WERI-Rb-1 (cell line): ENCODE measurements around the gene TAS2R20.
"Not testable (repeated sequence)": the region's sequence is repeated elsewhere in the genome, so short reads cannot be mapped to it uniquely, and the experiment has no call there.

Source experiments
- DNase-seq: peaks from one replicate; pipeline ENCODE4 v3.0.0-alpha.2; 2020
- H3K27ac ChIP-seq: fragments of 250-450 bp; sonication (Bioruptor Pico); 2 replicates; pipeline ENCODE4 v1.5.1; 2020; ENCODE audit warnings: mild to moderate bottlenecking, moderate library complexity
- H3K27me3 ChIP-seq: fragments of 250-450 bp; sonication (Bioruptor Pico); 2 replicates; pipeline ENCODE4 v1.5.1; 2021; ENCODE audit warnings: mild to moderate bottlenecking, low read depth, moderate library complexity; ENCODE audit not compliant: insufficient read depth, severe bottlenecking
- H3K36me3 ChIP-seq: fragments of 250-450 bp; sonication (Bioruptor Pico); 2 replicates; pipeline ENCODE4 v1.5.1; 2020; ENCODE audit warnings: mild to moderate bottlenecking, moderate library complexity
- H3K4me3 ChIP-seq: 2 replicates; pipeline ENCODE4 v1.5.1; 2011; ENCODE audit warnings: low read depth, mild to moderate bottlenecking, control low read depth, low read length
- H3K9me3 ChIP-seq: fragments of 250-450 bp; sonication (Bioruptor Pico); 2 replicates; pipeline ENCODE4 v1.5.1; 2021; ENCODE audit warnings: mild to moderate bottlenecking, moderate library complexity; ENCODE audit not compliant: severe bottlenecking
- TF ChIP-seq, protein P1 (sequence below): IDR thresholded peaks from 2 replicates; pipeline ENCODE4 v1.5.1; 2011; ENCODE audit warnings: low read depth, mild to moderate bottlenecking, control low read depth, inconsistent platforms, low read length

Gene TAS2R20, protein sequence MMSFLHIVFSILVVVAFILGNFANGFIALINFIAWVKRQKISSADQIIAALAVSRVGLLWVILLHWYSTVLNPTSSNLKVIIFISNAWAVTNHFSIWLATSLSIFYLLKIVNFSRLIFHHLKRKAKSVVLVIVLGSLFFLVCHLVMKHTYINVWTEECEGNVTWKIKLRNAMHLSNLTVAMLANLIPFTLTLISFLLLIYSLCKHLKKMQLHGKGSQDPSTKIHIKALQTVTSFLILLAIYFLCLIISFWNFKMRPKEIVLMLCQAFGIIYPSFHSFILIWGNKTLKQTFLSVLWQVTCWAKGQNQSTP

DNA sequence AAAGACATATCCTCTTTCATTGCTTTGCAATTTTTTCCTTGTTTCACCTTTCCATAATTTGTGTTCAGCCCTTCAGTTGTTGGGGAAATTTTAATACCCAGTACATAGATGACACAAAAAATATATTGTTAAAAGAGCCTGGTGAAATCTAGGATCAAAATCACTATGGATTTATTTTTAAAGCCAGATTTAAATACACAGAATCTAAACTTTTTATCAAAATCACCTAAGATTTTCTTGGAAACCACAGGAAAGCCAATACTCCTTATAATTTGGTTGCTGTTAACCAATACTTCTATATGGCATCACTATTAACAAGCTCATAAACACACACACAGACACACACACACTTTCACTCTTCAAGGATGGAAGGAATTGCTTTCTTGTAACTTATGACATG is at the start of gene TAS2R20:
Gene TAS2R20 (minus strand): TSS at position 101 of the 400 bp plus-strand sequence. CDS start 429 bp downstream, outside the sequence.
- TF ChIP-seq, protein P1, sequence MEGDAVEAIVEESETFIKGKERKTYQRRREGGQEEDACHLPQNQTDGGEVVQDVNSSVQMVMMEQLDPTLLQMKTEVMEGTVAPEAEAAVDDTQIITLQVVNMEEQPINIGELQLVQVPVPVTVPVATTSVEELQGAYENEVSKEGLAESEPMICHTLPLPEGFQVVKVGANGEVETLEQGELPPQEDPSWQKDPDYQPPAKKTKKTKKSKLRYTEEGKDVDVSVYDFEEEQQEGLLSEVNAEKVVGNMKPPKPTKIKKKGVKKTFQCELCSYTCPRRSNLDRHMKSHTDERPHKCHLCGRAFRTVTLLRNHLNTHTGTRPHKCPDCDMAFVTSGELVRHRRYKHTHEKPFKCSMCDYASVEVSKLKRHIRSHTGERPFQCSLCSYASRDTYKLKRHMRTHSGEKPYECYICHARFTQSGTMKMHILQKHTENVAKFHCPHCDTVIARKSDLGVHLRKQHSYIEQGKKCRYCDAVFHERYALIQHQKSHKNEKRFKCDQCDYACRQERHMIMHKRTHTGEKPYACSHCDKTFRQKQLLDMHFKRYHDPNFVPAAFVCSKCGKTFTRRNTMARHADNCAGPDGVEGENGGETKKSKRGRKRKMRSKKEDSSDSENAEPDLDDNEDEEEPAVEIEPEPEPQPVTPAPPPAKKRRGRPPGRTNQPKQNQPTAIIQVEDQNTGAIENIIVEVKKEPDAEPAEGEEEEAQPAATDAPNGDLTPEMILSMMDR = no peak
- Histone ChIP-seq H3K27ac (no peak within 1 kb of the TSS), H3K9me3 (no peaks in the 10 kb centered on the region), H3K4me3 (no peak within 1 kb of the TSS), H3K36me3 (no peaks in the 10 kb centered on the region), H3K27me3 (no peaks in the 10 kb centered on the region)
- no peak for DNase-seq

DNA sequence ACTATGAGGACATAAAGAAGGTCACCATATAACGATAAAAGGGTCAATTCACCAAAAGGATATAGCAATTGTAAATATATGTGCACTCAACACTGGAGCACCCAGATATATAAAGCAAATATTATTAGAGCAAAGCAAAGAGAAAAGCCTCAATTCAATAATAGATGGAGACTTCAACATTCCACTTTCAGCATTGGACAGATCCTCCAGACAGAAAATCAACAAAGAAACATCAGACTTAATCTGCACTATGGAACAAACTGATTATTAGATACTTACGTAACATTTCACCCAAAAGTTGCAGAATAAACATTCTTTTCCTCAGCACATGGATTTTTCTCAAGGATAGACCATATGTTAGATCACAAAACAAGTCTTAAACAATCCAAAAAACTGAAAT is 43.3 kb upstream of the TAS2R20 start:
- not testable (repeated sequence) for H3K4me3 ChIP-seq, H3K27me3 ChIP-seq, H3K9me3 ChIP-seq, H3K36me3 ChIP-seq, DNase-seq, H3K27ac ChIP-seq

DNA sequence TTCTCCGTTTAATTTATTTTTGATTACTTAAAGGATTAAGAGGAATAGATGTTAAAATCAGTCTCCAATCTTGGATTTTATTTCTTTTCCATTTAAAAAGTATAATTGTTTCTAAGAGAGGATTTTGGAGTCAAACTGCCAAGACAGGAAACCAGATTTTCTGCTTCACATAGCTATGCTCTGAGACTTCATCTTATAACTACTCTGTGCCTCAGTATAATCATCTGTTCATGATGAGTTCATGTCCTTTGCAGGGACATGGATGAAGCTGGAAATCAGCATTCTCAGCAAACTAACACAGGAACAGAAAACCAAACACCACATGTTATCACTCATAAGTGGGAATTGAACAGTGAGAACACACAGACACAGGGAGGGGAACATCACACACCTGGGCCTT is 42.1 kb upstream of the TAS2R20 start:
- Histone ChIP-seq H3K36me3 (peaks cover 4% of the 10 kb centered on the region; the same call in 1 of the 2 replicates), H3K27me3 (no peaks in the 10 kb centered on the region), H3K4me3 (no peak overlapping the region), H3K9me3 (no peaks in the 10 kb centered on the region), H3K27ac (no peak overlapping the region)
- DNase-seq = no peak
- TF ChIP-seq, protein P1 = no peak

DNA sequence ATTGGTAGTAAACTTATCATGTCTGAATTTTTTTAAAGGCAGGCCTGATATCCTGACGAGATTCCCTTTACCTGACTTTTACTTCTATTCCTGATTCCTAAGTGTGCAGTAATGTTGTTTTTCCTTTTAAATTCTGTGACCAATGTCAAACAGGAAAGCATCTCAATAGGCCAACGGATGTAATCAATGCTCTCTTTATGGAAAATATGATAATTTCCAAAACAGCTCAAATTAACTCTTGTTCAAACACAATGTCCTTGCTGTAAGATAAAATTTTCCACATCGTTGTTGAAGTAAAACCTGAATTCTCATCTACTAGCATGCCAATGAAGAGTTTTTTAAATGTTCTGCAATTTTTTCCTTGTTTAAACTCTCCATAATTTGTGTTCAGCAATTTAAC is 41.1 kb upstream of the TAS2R20 start:
- TF ChIP-seq, protein P1 = no peak
- no peaks in the 10 kb centered on the region for H3K27me3 ChIP-seq

DNA sequence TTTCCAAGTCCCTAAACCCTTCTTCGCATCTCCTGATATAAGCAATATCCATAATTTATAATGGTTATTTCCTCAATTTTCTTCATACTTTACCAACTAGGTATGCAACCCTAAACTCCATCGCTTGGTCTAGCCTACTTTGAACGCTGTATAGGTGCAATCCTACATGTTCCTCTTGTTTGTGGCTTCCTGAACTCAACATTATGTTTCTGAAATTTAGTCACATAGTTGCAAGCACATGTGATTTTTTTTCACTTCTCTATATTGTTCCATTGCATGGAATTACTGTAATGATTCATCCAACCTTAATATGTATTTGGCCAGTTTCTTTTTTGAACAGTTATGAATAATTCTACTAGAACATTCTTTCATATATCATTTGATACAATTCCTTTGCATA is 35.9 kb upstream of the TAS2R20 start:
- H3K4me3 ChIP-seq, DNase-seq, H3K27me3 ChIP-seq, H3K9me3 ChIP-seq, H3K27ac ChIP-seq, H3K36me3 ChIP-seq: not testable (repeated sequence)

More for the DNA sequence above, 41.1 kb upstream of the TAS2R20 start:
- Histone ChIP-seq H3K4me3 (no peak overlapping the region), H3K27ac (no peak overlapping the region), H3K9me3 (no peaks in the 10 kb centered on the region), H3K36me3 (no peaks in the 10 kb centered on the region)
- DNase-seq = no peak

DNA sequence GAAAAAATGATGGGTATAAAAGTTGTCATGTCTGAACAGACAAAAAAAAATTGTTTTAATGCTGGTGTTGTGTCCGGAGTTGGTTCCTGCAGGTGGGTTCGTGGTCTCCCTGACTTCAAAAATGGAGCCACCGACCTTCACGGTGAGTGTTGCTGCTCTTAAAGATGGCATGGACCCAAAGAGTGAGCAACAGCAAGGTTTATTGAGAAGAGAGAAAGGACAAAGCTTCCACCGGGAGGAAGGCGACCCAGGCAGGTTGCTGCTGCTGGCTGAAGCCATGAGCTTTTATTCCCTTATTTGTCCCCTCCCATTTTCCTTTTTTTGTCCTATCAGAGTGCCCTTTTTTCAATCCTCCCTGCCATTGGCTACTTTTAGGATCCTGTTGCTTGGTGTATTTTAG is 33.2 kb upstream of the TAS2R20 start, which contains the start of gene TAS2R31:
Gene TAS2R31 (minus strand): TSS at position 101 of the 400 bp plus-strand sequence. CDS start 72 bp downstream, at position 29.
- H3K27me3 ChIP-seq = no peaks in the 10 kb centered on the region
- H3K36me3 ChIP-seq = no peaks in the 10 kb centered on the region
- no peak for DNase-seq
- no peak within 1 kb of the TSS for H3K4me3 ChIP-seq
- H3K9me3 ChIP-seq = no peaks in the 10 kb centered on the region
- H3K27ac ChIP-seq = no peak within 1 kb of the TSS
- TF ChIP-seq, protein P1 = no peak

DNA sequence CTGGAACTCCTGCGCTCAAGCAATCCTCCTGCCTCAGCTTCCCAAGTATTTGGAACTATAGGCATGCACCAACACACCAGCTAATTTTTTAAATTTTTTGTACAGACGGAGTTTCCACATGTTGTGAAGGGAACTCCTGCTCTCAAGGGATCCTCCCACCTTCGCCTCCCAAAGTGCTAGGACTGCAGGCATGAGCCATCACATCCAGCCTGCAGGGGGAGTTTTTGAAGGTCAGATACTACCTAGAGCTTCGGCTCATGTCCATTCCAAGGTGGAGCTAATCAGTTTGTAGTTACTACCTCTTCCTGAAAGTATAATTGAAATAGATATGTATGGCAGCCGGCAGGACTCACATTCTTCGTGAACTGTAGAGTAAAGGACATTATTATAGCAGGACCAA is 28.0 kb upstream of the TAS2R20 start:
- H3K4me3 ChIP-seq = no peak overlapping the region
- DNase-seq = peak; percentile 10
- TF ChIP-seq, protein P1 = no peak
- no peaks in the 10 kb centered on the region for H3K27me3 ChIP-seq
- no peak overlapping the region for H3K27ac ChIP-seq
- H3K9me3 ChIP-seq = no peaks in the 10 kb centered on the region
- H3K36me3 ChIP-seq = no peaks in the 10 kb centered on the region
